HCT116 (cell line): Measurements from ENCODE around the gene FADD. TPM values are rescaled to one million over a fixed set of nuclear protein-coding genes. Genes with fewer than 3 reads are reported as not detected.

Experiments
- ATAC-seq: fragments of 200-7000 bp; cut with Tn5 transposase; 2 replicates; pipeline ENCODE4 v1.9.1; 2020; ENCODE audit warnings: mild to moderate bottlenecking, moderate library complexity
- BruUV-seq: library from RNA; stranded (reverse); fragments of 400-500 nt; replicated peaks from 2 replicates; lab custom pipeline; 2021; lab: Mats Ljungman, UMichigan
- CTCF ChIA-PET: fragments of 300-600 bp; sonication (Branson Sonifier 250); formaldehyde crosslinking; loops from one replicate; lab custom pipeline; 2021; ENCODE audit warnings: antibody characterized with exemption; lab: Charles Lee
- POLR2A ChIA-PET: fragments of 300-600, 350-600 bp; sonication (Branson Sonifier 250); formaldehyde crosslinking; loops from one replicate; lab custom pipeline; 2021; ENCODE audit warnings: antibody characterized with exemption; lab: Charles Lee
- RAD21 ChIA-PET, 2 experiments: fragments of 300-600 bp; sonication (Branson Sonifier 250); formaldehyde crosslinking; loops; one replicate each; lab custom pipeline; 2023; ENCODE audit warnings: low total read pairs in 2 of 2; ENCODE audit not compliant: uncharacterized antibody in 2 of 2, unreplicated experiment in 2 of 2, low non-redundant PET in 1 of 2; lab: Charles Lee
- DNase-seq: peaks from one replicate; pipeline ENCODE4 v3.0.0-alpha.2; 2010; ENCODE audit warnings: low read depth, low spot score
- H2AFZ ChIP-seq: fragments of 200-600 bp; shearing (Covaris generic), sonication (generic); 2 replicates; pipeline ENCODE4 v1.6.1; 2017; ENCODE audit warnings: low read depth, mixed run types, mixed read lengths, antibody characterized with exemption, low read length; ENCODE audit not compliant: poor library complexity, severe bottlenecking
- H3K27ac ChIP-seq: 2 replicates; pipeline ENCODE4 v1.5.1; 2012; ENCODE audit warnings: low read depth, low read length
- H3K27me3 ChIP-seq: fragments of 200-600 bp; sonication (generic); 2 replicates; pipeline ENCODE4 v1.6.1; 2016; ENCODE audit warnings: mixed run types, low read length, mixed read lengths; ENCODE audit not compliant: insufficient read depth
- H3K36me3 ChIP-seq, 2 experiments: fragments of 200-500 bp in 1 of 2; fragments of 200-600 bp in 1 of 2; sonication (Bioruptor generic) in 1 of 2; sonication (generic) in 1 of 2; 2 replicates each; pipeline versions ENCODE4 v1.5.1 to v1.6.1; 2014 to 2016; ENCODE audit warnings: low read length in 2 of 2, inconsistent platforms in 1 of 2, mixed read lengths in 1 of 2, mixed run types in 1 of 2; ENCODE audit not compliant: insufficient read depth in 2 of 2, control insufficient read depth in 1 of 2
- H3K4me1 ChIP-seq, 2 experiments: fragments of 200-600 bp in 1 of 2; sonication (generic) in 1 of 2; 2 replicates each; pipeline versions ENCODE4 v1.5.1 to v1.6.1; 2012 to 2017; ENCODE audit warnings: low read length in 2 of 2, inconsistent platforms in 1 of 2, mild to moderate bottlenecking in 1 of 2, mixed read lengths in 1 of 2, mixed run types in 1 of 2, moderate library complexity in 1 of 2; ENCODE audit not compliant: insufficient read depth in 2 of 2, control insufficient read depth in 1 of 2
- H3K4me2 ChIP-seq: fragments of 200-600 bp; sonication (generic); 2 replicates; pipeline ENCODE4 v1.6.1; 2017; ENCODE audit warnings: mixed run types, low read length, mixed read lengths
- H3K4me3 ChIP-seq, 2 experiments: fragments of 200-600 bp in 1 of 2; sonication (generic) in 1 of 2; replicated peaks in 1 of 2; 2 replicates each; pipeline ENCODE4 v1.5.1; 2011 to 2016; ENCODE audit warnings: low read length in 2 of 2, control low read depth in 1 of 2, low read depth in 1 of 2, mild to moderate bottlenecking in 1 of 2, mixed read lengths in 1 of 2, mixed run types in 1 of 2
- H3K79me2 ChIP-seq: fragments of 200-600 bp; sonication (generic); 2 replicates; pipeline ENCODE4 v1.6.1; 2017; ENCODE audit warnings: mild to moderate bottlenecking, mixed run types, low read length, moderate library complexity, mixed read lengths; ENCODE audit not compliant: insufficient read depth
- H3K9ac ChIP-seq: fragments of 200-600 bp; sonication (generic); 2 replicates; pipeline ENCODE4 v1.6.1; 2016; ENCODE audit warnings: low read length, mixed read lengths
- H3K9me2 ChIP-seq: fragments of 200-600 bp; sonication (generic), shearing (Covaris generic); 2 replicates; pipeline ENCODE4 v1.6.1; 2017; ENCODE audit warnings: mixed run types, mild to moderate bottlenecking, moderate library complexity; ENCODE audit not compliant: insufficient read depth
- H3K9me3 ChIP-seq, 2 experiments: fragments of 200-500 bp in 1 of 2; fragments of 200-600 bp in 1 of 2; sonication (Bioruptor generic) in 1 of 2; sonication (generic) in 1 of 2; 2 replicates each; pipeline ENCODE4 v1.6.1; 2014 to 2017; ENCODE audit warnings: low read length in 2 of 2, mixed read lengths in 2 of 2, inconsistent platforms in 1 of 2, low read depth in 1 of 2, mild to moderate bottlenecking in 1 of 2, mixed run types in 1 of 2, moderate library complexity in 1 of 2; ENCODE audit not compliant: control insufficient read depth in 1 of 2, insufficient read depth in 1 of 2
- H4K20me1 ChIP-seq: fragments of 200-600 bp; sonication (generic), shearing (Covaris generic); 2 replicates; pipeline ENCODE4 v1.6.1; 2017; ENCODE audit warnings: mixed run types, mild to moderate bottlenecking, moderate library complexity; ENCODE audit not compliant: insufficient read depth
- ATF3 ChIP-seq: IDR thresholded peaks from 2 replicates; pipeline ENCODE4 v1.6.1; 2012
- CBX3 ChIP-seq: IDR thresholded peaks from 2 replicates; pipeline ENCODE4 v1.6.1; 2012; ENCODE audit warnings: low read depth
- CTCF ChIP-seq, 3 experiments: fragments of 200-600 bp in 1 of 3; sonication (generic) in 1 of 3; IDR thresholded peaks in 2 of 3; conservative IDR thresholded peaks in 1 of 3; 2 replicates each; pipeline ENCODE4 v1.5.1; 2012 to 2017; ENCODE audit warnings: low read depth in 2 of 3, low read length in 2 of 3, antibody characterized with exemption in 1 of 3, borderline replicate concordance in 1 of 3, control low read depth in 1 of 3, mild to moderate bottlenecking in 1 of 3, mixed read lengths in 1 of 3, mixed run types in 1 of 3, moderate library complexity in 1 of 3; ENCODE audit not compliant: insufficient read depth in 1 of 3
- EGR1 ChIP-seq: IDR thresholded peaks from 2 replicates; pipeline ENCODE4 v1.6.1; 2012; ENCODE audit warnings: low read depth
- ELF1 ChIP-seq: IDR thresholded peaks from 2 replicates; pipeline ENCODE4 v1.6.1; 2012; ENCODE audit warnings: low read depth, borderline replicate concordance
- EZH2 ChIP-seq: fragments of 200-600 bp; sonication (generic); IDR thresholded peaks from 2 replicates; pipeline ENCODE4 v1.6.1; 2017; ENCODE audit warnings: antibody characterized with exemption, mixed run types
- EZH2phosphoT487 ChIP-seq: fragments of 200-600 bp; IDR thresholded peaks from 2 replicates; pipeline ENCODE4 v1.6.1; 2018; ENCODE audit warnings: antibody characterized with exemption, borderline replicate concordance
- FOSL1 ChIP-seq: IDR thresholded peaks from 2 replicates; pipeline ENCODE4 v1.6.1; 2012; ENCODE audit warnings: low read depth
- JUND ChIP-seq: IDR thresholded peaks from 2 replicates; pipeline ENCODE4 v1.6.1; 2012
- MAX ChIP-seq: IDR thresholded peaks from 2 replicates; pipeline ENCODE4 v1.6.1; 2012
- POLR2A ChIP-seq: IDR thresholded peaks from 2 replicates; pipeline ENCODE4 v1.7.0; 2011; ENCODE audit warnings: borderline replicate concordance; ENCODE audit not compliant: insufficient read depth, insufficient read length; ENCODE audit errors: extremely low read depth
- POLR2AphosphoS5 ChIP-seq: IDR thresholded peaks from 2 replicates; pipeline ENCODE4 v1.6.1; 2011; ENCODE audit warnings: mild to moderate bottlenecking, low read depth, low read length, moderate library complexity
- RAD21 ChIP-seq: IDR thresholded peaks from 2 replicates; pipeline ENCODE4 v1.6.1; 2012; ENCODE audit warnings: low read depth, mild to moderate bottlenecking
- SIN3A ChIP-seq: IDR thresholded peaks from 2 replicates; pipeline ENCODE4 v1.6.1; 2012; ENCODE audit warnings: low read depth
- SP1 ChIP-seq: IDR thresholded peaks from 2 replicates; pipeline ENCODE4 v1.6.1; 2012; ENCODE audit warnings: low read depth
- SRF ChIP-seq: IDR thresholded peaks from 2 replicates; pipeline ENCODE4 v1.6.1; 2012; ENCODE audit warnings: low read depth
- ZFX ChIP-seq: fragments of 450-650 bp; IDR thresholded peaks from 2 replicates; pipeline ENCODE4 v1.6.1; 2017
- ZNF274 ChIP-seq: fragments of 200-500 bp; sonication (Bioruptor generic); IDR thresholded peaks from 2 replicates; pipeline ENCODE4 v1.6.1; 2014; ENCODE audit warnings: mild to moderate bottlenecking, low read depth, low read length, inconsistent platforms
- intact Hi-C: fragments of 100-400 bp; cut with micrococcal nuclease; formaldehyde crosslinking; loops from 2 replicates; pipeline ENCODE4 v1.10.0; 2022
- total RNA-seq: library from RNA; stranded (reverse); gene quantifications from one replicate; pipeline ENCODE4 v1.2.1, GENCODE V29; 2021; ENCODE audit not compliant: unreplicated experiment

Gene FADD
- total RNA-seq, 1 experiment from 2014 or later: 26.7 TPM

GRCh38 chr11:70250876-70251658 is 48.0 kb downstream of the FADD start:
- H3K79me2 ChIP-seq: no peaks in the 10 kb centered on the region
- H3K4me2 ChIP-seq: no peak overlapping the region
- no peak overlapping the region for H3K4me3 ChIP-seq
- H3K4me1 ChIP-seq: peaks cover 0 to 10% of the 10 kb centered on the region in 2 experiments; a peak in 2 of 4 replicates
- H4K20me1 ChIP-seq: no peaks in the 10 kb centered on the region
- no peaks in the 10 kb centered on the region for H3K9me2 ChIP-seq
- no peak for ATAC-seq
- H3K27ac ChIP-seq: no peak overlapping the region
- no peak overlapping the region for H2AFZ ChIP-seq
- ChIA-PET CTCF (interaction anchor here (0.7 kb wide), 1 partner anchor 89 kb away, joined by 4 read pairs; no protein-coding TSS in a partner anchor), POLR2A (no interaction called here), RAD21 (no interaction called here)
- BruUV-seq: no TSS peak
- intact Hi-C loops: no loop called here
- no peak overlapping the region for H3K9ac ChIP-seq
- no peaks in the 10 kb centered on the region for H3K36me3 ChIP-seq
- H3K27me3 ChIP-seq: no peaks in the 10 kb centered on the region
- DNase-seq: no peak
- TF ChIP-seq RAD21 (no peak), EGR1 (no peak), ELF1 (no peak), ATF3 (no peak), EZH2phosphoT487 (no peak), ZFX (no peak), CTCF (IDR thresholded peaks at IDR 0.05 in 2 of 3, conservative IDR thresholded peaks at IDR 0.05 in 1 of 3; ENCODE audit: borderline replicate concordance in 1 of 3, insufficient read depth in 1 of 3, low read depth in 2 of 3, low read length in 2 of 3) (no peak), SIN3A (no peak), FOSL1 (no peak), POLR2A (no peak), ZNF274 (no peak), MAX (no peak), EZH2 (no peak), POLR2AphosphoS5 (no peak), JUND (no peak), SRF (no peak), SP1 (no peak), CBX3 (no peak)
- no peaks in the 10 kb centered on the region for H3K9me3 ChIP-seq
